ENCODE data around the gene UBE2E2.

The UBE2E2 gene

GRCh38 chr3:23450806-23451205 lies 247.7 kb downstream of the UBE2E2 start:
- TF ChIP-seq, protein P1, sequence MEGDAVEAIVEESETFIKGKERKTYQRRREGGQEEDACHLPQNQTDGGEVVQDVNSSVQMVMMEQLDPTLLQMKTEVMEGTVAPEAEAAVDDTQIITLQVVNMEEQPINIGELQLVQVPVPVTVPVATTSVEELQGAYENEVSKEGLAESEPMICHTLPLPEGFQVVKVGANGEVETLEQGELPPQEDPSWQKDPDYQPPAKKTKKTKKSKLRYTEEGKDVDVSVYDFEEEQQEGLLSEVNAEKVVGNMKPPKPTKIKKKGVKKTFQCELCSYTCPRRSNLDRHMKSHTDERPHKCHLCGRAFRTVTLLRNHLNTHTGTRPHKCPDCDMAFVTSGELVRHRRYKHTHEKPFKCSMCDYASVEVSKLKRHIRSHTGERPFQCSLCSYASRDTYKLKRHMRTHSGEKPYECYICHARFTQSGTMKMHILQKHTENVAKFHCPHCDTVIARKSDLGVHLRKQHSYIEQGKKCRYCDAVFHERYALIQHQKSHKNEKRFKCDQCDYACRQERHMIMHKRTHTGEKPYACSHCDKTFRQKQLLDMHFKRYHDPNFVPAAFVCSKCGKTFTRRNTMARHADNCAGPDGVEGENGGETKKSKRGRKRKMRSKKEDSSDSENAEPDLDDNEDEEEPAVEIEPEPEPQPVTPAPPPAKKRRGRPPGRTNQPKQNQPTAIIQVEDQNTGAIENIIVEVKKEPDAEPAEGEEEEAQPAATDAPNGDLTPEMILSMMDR (IDR thresholded peaks at IDR 0.05), result no peak

- TF ChIP-seq, protein P1 (IDR thresholded peaks at IDR 0.05), result no peak
Observed at GRCh38 chr3:23452408-23452807, 249.3 kb downstream of the UBE2E2 start.

DNA sequence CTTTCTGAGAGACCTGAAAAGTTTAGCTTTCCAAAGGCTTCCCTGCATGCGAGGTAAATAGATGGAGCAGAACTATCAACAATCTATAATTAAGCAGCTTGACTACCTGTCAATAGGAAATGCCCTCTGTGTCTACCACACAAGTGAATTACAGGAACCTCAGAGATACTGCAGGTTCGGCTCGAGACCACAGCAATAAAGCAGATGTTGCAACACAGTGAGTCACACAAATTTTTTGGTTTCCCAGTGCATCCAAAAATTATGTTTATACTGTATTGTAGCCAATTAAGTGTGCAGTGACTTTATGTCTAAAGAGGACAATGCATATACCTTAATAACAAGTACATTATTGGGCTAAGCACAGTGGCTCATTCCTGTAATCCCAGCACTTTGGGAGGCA lies 252.0 kb downstream of the UBE2E2 start:
- TF ChIP-seq, protein P1 (IDR thresholded peaks at IDR 0.05), result no peak

DNA sequence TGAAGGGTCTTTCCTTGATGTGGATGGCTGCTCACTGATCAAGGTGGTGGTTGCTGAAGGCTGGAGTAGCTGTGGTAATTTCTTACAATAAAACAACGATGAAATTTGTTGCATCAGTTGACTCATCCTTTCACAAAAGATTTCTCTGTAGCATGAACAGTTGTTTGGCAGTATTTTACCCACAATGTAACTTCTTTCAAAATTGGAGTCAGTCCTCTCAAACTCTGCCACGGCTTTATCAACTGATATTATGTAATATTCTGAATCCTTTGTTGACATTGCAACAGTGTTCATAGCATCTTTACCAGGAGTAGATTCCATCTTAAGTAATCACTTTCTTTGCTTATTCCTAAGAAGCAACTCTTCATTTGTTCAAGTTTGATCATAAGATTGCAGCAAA lies 252.6 kb downstream of the UBE2E2 start:
- TF ChIP-seq, protein P1 (IDR thresholded peaks at IDR 0.05), result no peak

- TF ChIP-seq, protein P1 (IDR thresholded peaks at IDR 0.05), result no peak
Observed at GRCh38 chr3:23457697-23458096, 254.6 kb downstream of the UBE2E2 start.

- TF ChIP-seq, protein P1 (IDR thresholded peaks at IDR 0.05), result no peak
Observed at GRCh38 chr3:23459465-23459864, 256.3 kb downstream of the UBE2E2 start.

DNA sequence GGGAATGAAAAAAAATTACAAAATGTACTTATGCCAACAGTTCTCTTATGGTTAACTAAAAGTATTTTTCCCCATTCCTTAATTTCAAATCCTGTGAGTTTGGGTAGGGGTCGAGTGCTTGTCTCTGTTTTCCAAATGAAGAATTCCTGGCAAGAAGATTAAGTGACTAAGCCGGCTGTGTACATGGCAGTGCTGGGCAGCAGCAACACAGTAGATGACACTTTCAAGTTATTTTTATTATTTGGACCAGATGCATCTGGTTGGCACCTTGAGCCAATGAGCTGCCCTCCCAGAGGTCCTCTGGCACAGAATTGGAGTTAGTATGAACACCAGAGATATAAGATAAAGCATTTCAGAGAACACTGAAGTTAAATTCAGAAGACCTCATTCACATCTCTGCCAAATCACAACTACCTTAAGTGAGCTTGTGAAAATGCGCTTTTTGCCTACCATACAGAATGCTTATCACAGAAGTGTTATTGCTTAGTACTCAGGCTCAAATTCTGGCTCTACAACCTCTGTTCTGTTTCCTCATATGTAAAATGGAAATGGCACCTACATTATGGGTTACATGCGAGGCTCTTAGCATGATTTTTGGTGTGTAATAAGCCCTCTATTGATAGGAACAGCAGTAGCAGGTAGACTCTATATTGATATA lies 256.9 kb downstream of the UBE2E2 start:
- TF ChIP-seq, protein P1 (IDR thresholded peaks at IDR 0.05), result no peak

GRCh38 chr3:23461069-23461468 lies 257.9 kb downstream of the UBE2E2 start:
- TF ChIP-seq, protein P1 (IDR thresholded peaks at IDR 0.05), result no peak

Measured in LNCAP (cell line).